CD14-positive monocyte (primary cell): ENCODE measurements around the gene UGT1A10. TPM values are rescaled to one million over a fixed set of nuclear protein-coding genes. Genes with fewer than 3 reads are reported as not detected.

Experiments used
- DNase-seq, 3 donors: peaks; one replicate each; pipeline ENCODE4 v3.0.0-alpha.2; 2011 to 2022
- H2AFZ ChIP-seq: 2 replicates; pipeline ENCODE4 v1.6.0; 2012; ENCODE audit warnings: mild to moderate bottlenecking, low read depth, low read length, inconsistent platforms; ENCODE audit not compliant: insufficient read depth, poor library complexity, severe bottlenecking
- H3K27ac ChIP-seq, 2 donors: 1 replicate in 1 of 2; 2 replicates in 1 of 2; pipeline ENCODE4 v1.5.1; 2012 to 2013; ENCODE audit warnings: low read length in 2 of 2, control low read depth in 1 of 2, inconsistent platforms in 1 of 2, low read depth in 1 of 2, mild to moderate bottlenecking in 1 of 2
- H3K27me3 ChIP-seq, 2 donors: one replicate each; pipeline versions ENCODE4 v1.6.0 to v1.6.1; 2011 to 2013; ENCODE audit warnings: low read length in 2 of 2; ENCODE audit not compliant: control insufficient read depth in 2 of 2, insufficient read depth in 2 of 2
- H3K36me3 ChIP-seq, 2 donors: replicated peaks in 1 of 2; 1 replicate in 1 of 2; 2 replicates in 1 of 2; pipeline versions ENCODE4 v1.5.1 to v1.6.1; 2012 to 2013; ENCODE audit warnings: low read length in 2 of 2, control low read depth in 1 of 2, inconsistent platforms in 1 of 2, mild to moderate bottlenecking in 1 of 2; ENCODE audit not compliant: insufficient read depth in 2 of 2, control insufficient read depth in 1 of 2
- H3K4me1 ChIP-seq, 2 donors: 1 replicate in 1 of 2; 2 replicates in 1 of 2; pipeline versions ENCODE4 v1.5.1 to v1.6.1; 2012 to 2013; ENCODE audit warnings: low read length in 2 of 2, control low read depth in 1 of 2, inconsistent platforms in 1 of 2, mild to moderate bottlenecking in 1 of 2, moderate library complexity in 1 of 2; ENCODE audit not compliant: insufficient read depth in 2 of 2, control insufficient read depth in 1 of 2
- H3K4me2 ChIP-seq: replicated peaks from 2 replicates; pipeline ENCODE3; 2012; ENCODE audit warnings: low read length, moderate library complexity, mild to moderate bottlenecking; ENCODE audit not compliant: poor library complexity, severe bottlenecking; ENCODE audit errors: extremely low read depth
- H3K4me3 ChIP-seq, 3 experiments: fragments of 200-600 bp in 1 of 3; sonication (generic) in 1 of 3; replicated peaks in 1 of 3; 1 replicate in 2 of 3; 2 replicates in 1 of 3; pipeline ENCODE4 v1.5.1; 2011 to 2013; ENCODE audit warnings: low read length in 3 of 3, mild to moderate bottlenecking in 3 of 3, control low read depth in 2 of 3, low read depth in 2 of 3, inconsistent platforms in 1 of 3, moderate library complexity in 1 of 3
- H3K79me2 ChIP-seq: 2 replicates; pipeline ENCODE4 v1.6.0; 2012; ENCODE audit warnings: mild to moderate bottlenecking, control low read depth, inconsistent platforms, low read length, moderate library complexity; ENCODE audit not compliant: insufficient read depth
- H3K9ac ChIP-seq: 2 replicates; pipeline ENCODE4 v1.6.0; 2017; ENCODE audit warnings: low read length, mild to moderate bottlenecking; ENCODE audit not compliant: insufficient read depth, poor library complexity, severe bottlenecking
- H3K9me3 ChIP-seq, 2 donors: replicated peaks in 1 of 2; 1 replicate in 1 of 2; 2 replicates in 1 of 2; pipeline versions ENCODE4 v1.5.1 to v1.6.1; 2012 to 2013; ENCODE audit warnings: low read length in 2 of 2, control low read depth in 1 of 2; ENCODE audit not compliant: control insufficient read depth in 1 of 2, insufficient read depth in 1 of 2
- H4K20me1 ChIP-seq: 2 replicates; pipeline ENCODE4 v1.6.0; 2012; ENCODE audit warnings: mild to moderate bottlenecking, low read length, control low read depth, moderate library complexity; ENCODE audit not compliant: insufficient read depth
- H3K27ac Mint-ChIP-seq, 7 donors: one replicate each; pipeline ENCODE4 v1.8.0; 2020; ENCODE audit warnings: mild to moderate bottlenecking in 7 of 7, mixed read lengths in 7 of 7, moderate library complexity in 6 of 7, inconsistent platforms in 2 of 7
- H3K27me3 Mint-ChIP-seq, 3 donors: one replicate each; pipeline ENCODE4 v1.8.0; 2021 to 2022; ENCODE audit warnings: low read depth in 3 of 3, mild to moderate bottlenecking in 3 of 3, mixed read lengths in 3 of 3, moderate library complexity in 3 of 3, inconsistent platforms in 1 of 3
- H3K36me3 Mint-ChIP-seq, 2 donors: one replicate each; pipeline ENCODE4 v1.8.0; 2020; ENCODE audit warnings: mixed read lengths in 2 of 2, inconsistent platforms in 1 of 2, mild to moderate bottlenecking in 1 of 2
- H3K4me1 Mint-ChIP-seq: one replicate; pipeline ENCODE4 v1.8.0; 2020; ENCODE audit warnings: mild to moderate bottlenecking, mixed read lengths
- H3K4me3 Mint-ChIP-seq, 2 donors: one replicate each; pipeline ENCODE4 v1.8.0; 2020; ENCODE audit warnings: mild to moderate bottlenecking in 2 of 2, mixed read lengths in 2 of 2, moderate library complexity in 1 of 2
- H3K9me3 Mint-ChIP-seq, 7 donors: one replicate each; pipeline ENCODE4 v1.8.0; 2020 to 2022; ENCODE audit warnings: mixed read lengths in 7 of 7, mild to moderate bottlenecking in 6 of 7, moderate library complexity in 6 of 7, inconsistent platforms in 2 of 7
- WGBS: methylation state at CpG from one replicate; pipeline ENCODE4 v1.1.5; 2013; ENCODE audit warnings: missing lambda C conversion rate; ENCODE audit not compliant: insufficient coverage; 5-methylcytosine and 5-hydroxymethylcytosine counted together
- intact Hi-C, 2 donors: fragments of 100-400 bp; cut with micrococcal nuclease; formaldehyde crosslinking; loops; one replicate each; pipeline versions ENCODE4 v1.15.0 to v1.15.1; 2023
- polyA plus RNA-seq, 3 donors: library from polyadenylated mRNA; depleted of rRNA in 1 of 3; unstranded in 2 of 3; stranded (reverse) in 1 of 3; fragments of 300-500 nt in 2 of 3; fragments of >200 nt in 1 of 3; fragmentation: Illumina TruSeq in 2 of 3; gene quantifications; 1 replicate in 2 of 3; 2 replicates in 1 of 3; pipeline ENCODE4 v1.2.3, GENCODE V29; 2012 to 2021
- TF ChIP-seq, protein P1 (sequence below): fragments of 200-600 bp; IDR thresholded peaks from one replicate; pipeline ENCODE4 v1.8.0; 2022; ENCODE audit warnings: antibody characterized with exemption, mild to moderate bottlenecking

The UGT1A10 gene
- polyA plus RNA-seq, 3 donors, result not detected

DNA sequence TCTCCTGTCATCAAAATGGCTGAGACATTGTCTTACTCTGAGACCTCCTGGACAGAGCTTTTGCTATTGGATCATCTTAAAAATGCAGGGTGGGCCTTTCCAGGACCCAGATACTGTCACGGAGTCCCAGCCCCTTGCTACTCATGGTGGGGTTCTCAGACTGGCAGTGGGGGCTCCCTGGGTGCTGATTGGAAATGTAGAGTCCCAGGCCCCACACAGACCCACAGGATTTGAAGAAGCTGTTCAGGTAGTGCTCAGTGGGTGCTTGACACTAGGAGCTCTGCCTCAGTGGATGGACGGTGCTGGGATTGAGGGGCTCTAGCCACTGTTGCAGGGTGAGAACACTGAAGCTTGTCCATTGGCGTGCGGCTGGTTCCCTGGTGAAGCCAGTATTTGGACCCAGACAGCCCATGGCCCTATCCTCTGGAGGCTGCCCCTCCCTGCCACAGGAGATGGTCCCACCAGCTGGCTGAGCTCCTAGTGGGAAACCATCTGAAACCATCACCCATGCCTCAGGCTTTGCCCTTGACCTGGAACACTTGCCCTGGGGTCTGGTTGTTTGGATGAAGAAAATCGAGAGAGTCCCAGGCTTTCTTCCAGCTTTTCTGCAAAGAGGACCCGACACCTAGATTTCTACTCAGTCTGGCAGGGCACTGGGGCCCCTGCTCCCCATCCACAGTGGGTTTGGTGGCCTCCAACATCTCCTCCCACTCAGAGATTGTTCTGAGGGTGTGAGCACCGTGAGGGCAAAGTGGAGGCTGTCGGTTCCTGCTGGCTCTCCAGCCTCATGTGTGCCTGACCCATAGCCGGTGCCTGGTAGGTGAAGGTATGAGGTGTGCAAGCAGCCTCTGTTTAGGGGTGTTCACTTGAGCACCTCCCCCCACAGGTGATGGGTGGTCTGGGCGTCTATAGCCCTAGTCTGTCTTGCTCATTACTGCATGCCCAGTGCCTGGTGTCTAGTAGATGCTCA is 172.0 kb downstream of the UGT1A10 start:
- Histone ChIP-seq H4K20me1 (no peaks in the 10 kb centered on the region), H3K9me3 (no peaks in the 10 kb centered on the region), H3K27me3 (no peaks in the 10 kb centered on the region), H3K4me3 (no peak overlapping the region), H3K4me2 (no peak overlapping the region), H2AFZ (no peak overlapping the region), H3K36me3 (no peaks in the 10 kb centered on the region), H3K4me1 (no peaks in the 10 kb centered on the region), H3K9ac (no peak overlapping the region), H3K27ac (no peak overlapping the region), H3K79me2 (no peaks in the 10 kb centered on the region)
- 87% methylated on average over 5 of the region's 10 CpGs for WGBS
- Mint-ChIP-seq H3K4me1 (no peaks in the 10 kb centered on the region), H3K36me3 (no peaks in the 10 kb centered on the region), H3K27ac (no peak overlapping the region), H3K27me3 (peaks cover 2 to 5% (median 3%) of the 10 kb centered on the region in 3 donors), H3K4me3 (peak overlapping the region in 1 of 2 donors; percentile 14), H3K9me3 (peaks cover 0 to 5% (median 2%) of the 10 kb centered on the region in 7 donors)
- intact Hi-C loops, result no loop called here
- TF ChIP-seq, protein P1, sequence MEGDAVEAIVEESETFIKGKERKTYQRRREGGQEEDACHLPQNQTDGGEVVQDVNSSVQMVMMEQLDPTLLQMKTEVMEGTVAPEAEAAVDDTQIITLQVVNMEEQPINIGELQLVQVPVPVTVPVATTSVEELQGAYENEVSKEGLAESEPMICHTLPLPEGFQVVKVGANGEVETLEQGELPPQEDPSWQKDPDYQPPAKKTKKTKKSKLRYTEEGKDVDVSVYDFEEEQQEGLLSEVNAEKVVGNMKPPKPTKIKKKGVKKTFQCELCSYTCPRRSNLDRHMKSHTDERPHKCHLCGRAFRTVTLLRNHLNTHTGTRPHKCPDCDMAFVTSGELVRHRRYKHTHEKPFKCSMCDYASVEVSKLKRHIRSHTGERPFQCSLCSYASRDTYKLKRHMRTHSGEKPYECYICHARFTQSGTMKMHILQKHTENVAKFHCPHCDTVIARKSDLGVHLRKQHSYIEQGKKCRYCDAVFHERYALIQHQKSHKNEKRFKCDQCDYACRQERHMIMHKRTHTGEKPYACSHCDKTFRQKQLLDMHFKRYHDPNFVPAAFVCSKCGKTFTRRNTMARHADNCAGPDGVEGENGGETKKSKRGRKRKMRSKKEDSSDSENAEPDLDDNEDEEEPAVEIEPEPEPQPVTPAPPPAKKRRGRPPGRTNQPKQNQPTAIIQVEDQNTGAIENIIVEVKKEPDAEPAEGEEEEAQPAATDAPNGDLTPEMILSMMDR, result no peak
- no peak for DNase-seq

- intact Hi-C loops, result no loop called here
- Histone ChIP-seq H3K4me1 (no peaks in the 10 kb centered on the region), H3K4me3 (no peak overlapping the region), H3K27ac (no peak overlapping the region), H3K9me3 (no peaks in the 10 kb centered on the region), H3K27me3 (no peaks in the 10 kb centered on the region), H3K9ac (no peak overlapping the region), H3K4me2 (no peak overlapping the region), H3K79me2 (no peaks in the 10 kb centered on the region), H3K36me3 (no peaks in the 10 kb centered on the region), H2AFZ (no peak overlapping the region), H4K20me1 (no peaks in the 10 kb centered on the region)
- H3K36me3 Mint-ChIP-seq, result no peaks in the 10 kb centered on the region
- DNase-seq, result no peak
- TF ChIP-seq, protein P1, result no peak
- peaks cover 0 to 6% (median 2%) of the 10 kb centered on the region in 7 donors for H3K9me3 Mint-ChIP-seq
- 87% methylated on average over 5 of the region's 6 CpGs for WGBS
- no peaks in the 10 kb centered on the region for H3K4me1 Mint-ChIP-seq
- H3K27me3 Mint-ChIP-seq, result peaks cover 2 to 5% (median 5%) of the 10 kb centered on the region in 3 donors
- no peak overlapping the region for H3K27ac Mint-ChIP-seq
- no peak overlapping the region for H3K4me3 Mint-ChIP-seq
These were observed 174.1 kb downstream of the UGT1A10 start for GRCh38 chr2:233810385-233810784.
